Mammary epithelial cell (primary cell): ENCODE results near the gene PLEKHM3.

Source experiments
- CTCF ChIP-seq, 2 donors: IDR thresholded peaks in 1 of 2; conservative IDR thresholded peaks in 1 of 2; 2 replicates each; pipeline ENCODE4 v1.5.1; 2011 to 2012; ENCODE audit warnings: inconsistent platforms in 2 of 2, low read length in 2 of 2, mild to moderate bottlenecking in 2 of 2, control low read depth in 1 of 2, low read depth in 1 of 2; ENCODE audit not compliant: insufficient read depth in 1 of 2; ENCODE audit errors: extremely low read depth in 1 of 2
- EZH2 ChIP-seq: IDR thresholded peaks from 2 replicates; pipeline ENCODE4 v1.6.1; 2012; ENCODE audit warnings: low read length, inconsistent platforms, borderline replicate concordance

GRCh38 chr2:207879536-207879935 is 145.8 kb downstream of the PLEKHM3 start:
- TF ChIP-seq CTCF (conservative IDR thresholded peaks at IDR 0.05 in 1 of 2, IDR thresholded peaks at IDR 0.05 in 1 of 2; ENCODE audit: extremely low read depth in 1 of 2, insufficient read depth in 1 of 2, low read depth in 1 of 2, low read length in 2 of 2) (no peak), EZH2 (no peak)
